Muscle layer of duodenum (tissue), 2 donors: ENCODE results near the gene CNPY3.

Experiments
- H3K27ac ChIP-seq: one replicate; pipeline ENCODE4 v1.7.0; 2013; ENCODE audit warnings: mild to moderate bottlenecking, low read length
- H3K27me3 ChIP-seq: one replicate; pipeline ENCODE4 v1.7.0; 2013; ENCODE audit warnings: low read depth, mild to moderate bottlenecking, control low read depth, low read length
- H3K36me3 ChIP-seq, 2 donors: one replicate each; pipeline ENCODE4 v1.7.0; 2013; ENCODE audit warnings: low read length in 2 of 2, control low read depth in 1 of 2, mild to moderate bottlenecking in 1 of 2; ENCODE audit not compliant: insufficient read depth in 2 of 2, control insufficient read depth in 1 of 2
- H3K4me1 ChIP-seq, 2 donors: one replicate each; pipeline ENCODE4 v1.7.0; 2013; ENCODE audit warnings: low read length in 2 of 2, mild to moderate bottlenecking in 2 of 2, control low read depth in 1 of 2, moderate library complexity in 1 of 2; ENCODE audit not compliant: insufficient read depth in 2 of 2, control insufficient read depth in 1 of 2
- H3K4me3 ChIP-seq, 2 donors: one replicate each; pipeline ENCODE4 v1.7.0; 2013; ENCODE audit warnings: low read length in 2 of 2, low read depth in 1 of 2, mild to moderate bottlenecking in 1 of 2
- H3K9me3 ChIP-seq, 2 donors: one replicate each; pipeline ENCODE4 v1.7.0; 2013; ENCODE audit warnings: low read length in 2 of 2, control low read depth in 1 of 2, mild to moderate bottlenecking in 1 of 2; ENCODE audit not compliant: control insufficient read depth in 1 of 2
- donor health status: healthy.

Gene CNPY3

GRCh38 chr6:42921801-42922200 is 7.5 kb upstream of the CNPY3 start:
- H3K27me3 ChIP-seq = no peaks in the 10 kb centered on the region
- no peaks in the 10 kb centered on the region for H3K9me3 ChIP-seq
- H3K27ac ChIP-seq = no peak overlapping the region
- H3K36me3 ChIP-seq = no peaks in the 10 kb centered on the region
- H3K4me1 ChIP-seq = no peaks in the 10 kb centered on the region
- H3K4me3 ChIP-seq = no peak overlapping the region

GRCh38 chr6:42923666-42924065 is 5.6 kb upstream of the CNPY3 start:
- H3K4me1 ChIP-seq = peaks cover 0 to 4% of the 10 kb centered on the region in 2 donors
- H3K9me3 ChIP-seq = no peaks in the 10 kb centered on the region
- no peak overlapping the region for H3K4me3 ChIP-seq
- H3K27ac ChIP-seq = no peak overlapping the region
- no peaks in the 10 kb centered on the region for H3K27me3 ChIP-seq
- no peaks in the 10 kb centered on the region for H3K36me3 ChIP-seq

- H3K27me3 ChIP-seq = no peaks in the 10 kb centered on the region
Measured at GRCh38 chr6:42925248-42925857, 3.9 kb upstream of the CNPY3 start.

GRCh38 chr6:42929821-42930360 is 611 bp downstream of the CNPY3 start:
- peak overlapping the region; percentile 70 to 81 for H3K4me3 ChIP-seq
- peaks cover 10 to 27% of the 10 kb centered on the region in 2 donors for H3K4me1 ChIP-seq
- H3K27me3 ChIP-seq = no peaks in the 10 kb centered on the region
- H3K27ac ChIP-seq = peak overlapping the region; percentile 94
- no peaks in the 10 kb centered on the region for H3K9me3 ChIP-seq
- H3K36me3 ChIP-seq = peaks cover 5 to 7% of the 10 kb centered on the region in 2 donors

More at GRCh38 chr6:42925248-42925857, 3.9 kb upstream of the CNPY3 start:
- Histone ChIP-seq H3K9me3 (no peaks in the 10 kb centered on the region), H3K36me3 (no peaks in the 10 kb centered on the region), H3K27ac (no peak overlapping the region), H3K4me3 (no peak overlapping the region), H3K4me1 (peaks cover 3 to 4% of the 10 kb centered on the region in 2 donors)

- Histone ChIP-seq H3K4me3 (no peak overlapping the region), H3K27ac (peak overlapping the region; percentile 27), H3K27me3 (no peaks in the 10 kb centered on the region), H3K9me3 (no peaks in the 10 kb centered on the region), H3K36me3 (peaks cover 21 to 27% of the 10 kb centered on the region in 2 donors), H3K4me1 (peaks cover 10 to 27% of the 10 kb centered on the region in 2 donors)
Measured at GRCh38 chr6:42932412-42932811, 3.1 kb downstream of the CNPY3 start.

- no peaks in the 10 kb centered on the region for H3K27me3 ChIP-seq
- H3K4me3 ChIP-seq = no peak overlapping the region
- H3K27ac ChIP-seq = no peak overlapping the region
- H3K36me3 ChIP-seq = peaks cover 27 to 35% of the 10 kb centered on the region in 2 donors
- peaks cover 10 to 27% of the 10 kb centered on the region in 2 donors for H3K4me1 ChIP-seq
- H3K9me3 ChIP-seq = no peaks in the 10 kb centered on the region
Measured at GRCh38 chr6:42933205-42933604, 3.9 kb downstream of the CNPY3 start.

- no peak overlapping the region for H3K4me3 ChIP-seq
- no peaks in the 10 kb centered on the region for H3K27me3 ChIP-seq
- peaks cover 32 to 50% of the 10 kb centered on the region in 2 donors for H3K36me3 ChIP-seq
- no peak overlapping the region for H3K27ac ChIP-seq
- H3K9me3 ChIP-seq = no peaks in the 10 kb centered on the region
- peaks cover 6 to 24% of the 10 kb centered on the region in 2 donors for H3K4me1 ChIP-seq
Measured at GRCh38 chr6:42935322-42935721, 6.0 kb downstream of the CNPY3 start.

GRCh38 chr6:42936398-42936797 is 7.1 kb downstream of the CNPY3 start:
- Histone ChIP-seq H3K4me1 (peaks cover 6 to 13% of the 10 kb centered on the region in 2 donors), H3K4me3 (no peak overlapping the region), H3K27ac (no peak overlapping the region), H3K27me3 (no peaks in the 10 kb centered on the region), H3K9me3 (no peaks in the 10 kb centered on the region), H3K36me3 (peaks cover 32 to 50% of the 10 kb centered on the region in 2 donors)

GRCh38 chr6:42937548-42938427 is 8.5 kb downstream of the CNPY3 start:
- H3K9me3 ChIP-seq = no peaks in the 10 kb centered on the region
- no peak overlapping the region for H3K4me3 ChIP-seq
- no peak overlapping the region for H3K27ac ChIP-seq
- no peaks in the 10 kb centered on the region for H3K27me3 ChIP-seq
- H3K4me1 ChIP-seq = peaks cover 3 to 5% of the 10 kb centered on the region in 2 donors
- peaks cover 25 to 50% of the 10 kb centered on the region in 2 donors for H3K36me3 ChIP-seq

- Histone ChIP-seq H3K9me3 (no peaks in the 10 kb centered on the region), H3K27ac (no peak overlapping the region), H3K4me3 (no peak overlapping the region), H3K4me1 (no peaks in the 10 kb centered on the region), H3K27me3 (no peaks in the 10 kb centered on the region), H3K36me3 (peaks cover 27 to 50% of the 10 kb centered on the region in 2 donors)
Measured at GRCh38 chr6:42938428-42938796, 9.1 kb downstream of the CNPY3 start.

GRCh38 chr6:42938987-42939809 is 9.9 kb downstream of the CNPY3 start:
- no peak overlapping the region for H3K27ac ChIP-seq
- no peaks in the 10 kb centered on the region for H3K9me3 ChIP-seq
- H3K4me1 ChIP-seq = no peaks in the 10 kb centered on the region
- no peaks in the 10 kb centered on the region for H3K27me3 ChIP-seq
- H3K36me3 ChIP-seq = peaks cover 30 to 48% of the 10 kb centered on the region in 2 donors
- H3K4me3 ChIP-seq = no peak overlapping the region
